ENCODE results near the gene SDCCAG8. TPM values are rescaled to one million over a fixed set of nuclear protein-coding genes. Genes with fewer than 3 reads are reported as not detected.

SDCCAG8 gene
- total and polyA plus RNA-seq, 4 donors: 25.4 to 96.7 (median 48.2) TPM

- 91 to 100% methylated on average over 1 of the region's 1 CpG for WGBS, 2 donors
- H3K9ac ChIP-seq (ENCODE audit: insufficient read depth in 1 of 2, low read length in 2 of 2): no peak overlapping the region
- no peak for ATAC-seq (ENCODE audit: insufficient read depth, low FRiP score)
Measured at GRCh38 chr1:243349128-243349527, 93.3 kb downstream of the SDCCAG8 start.

GRCh38 chr1:243351337-243351736 is 95.5 kb downstream of the SDCCAG8 start:
- ATAC-seq (ENCODE audit: insufficient read depth, low FRiP score) (no peak), DNase-seq (no peak)
- H3K27me3 ChIP-seq (ENCODE audit: control insufficient read depth in 3 of 3, insufficient read depth in 3 of 3, low read length in 2 of 3): no peaks in the 10 kb centered on the region
- H3K27ac ChIP-seq (ENCODE audit: low read depth in 1 of 2, low read length in 1 of 2): no peak overlapping the region
- no peak for TF ChIP-seq CTCF (IDR thresholded peaks at IDR 0.05; ENCODE audit: control extremely low read depth, extremely low read depth)
- H3K4me1 ChIP-seq (ENCODE audit: control insufficient read depth in 5 of 5, insufficient read depth in 5 of 5, low read length in 5 of 5): no peaks in the 10 kb centered on the region
- peaks cover 0 to 8% (median 2%) of the 10 kb centered on the region in 4 donors for H3K36me3 ChIP-seq (ENCODE audit: control insufficient read depth in 4 of 4, insufficient read depth in 4 of 4, low read length in 4 of 4)
- no peaks in the 10 kb centered on the region for H3K9me3 ChIP-seq (ENCODE audit: control insufficient read depth in 4 of 4, insufficient read depth in 3 of 4, low read length in 3 of 4)
- H3K4me3 ChIP-seq: no peak overlapping the region
- WGBS, 2 donors: 91 to 93% methylated on average over 2 of the region's 2 CpGs
- no peak overlapping the region for H3K9ac ChIP-seq (ENCODE audit: insufficient read depth in 1 of 2, low read length in 2 of 2)

More at GRCh38 chr1:243349128-243349527, 93.3 kb downstream of the SDCCAG8 start:
- peaks cover 0 to 8% (median 2%) of the 10 kb centered on the region in 4 donors for H3K36me3 ChIP-seq (ENCODE audit: control insufficient read depth in 4 of 4, insufficient read depth in 4 of 4, low read length in 4 of 4)
- no peaks in the 10 kb centered on the region for H3K27me3 ChIP-seq (ENCODE audit: control insufficient read depth in 3 of 3, insufficient read depth in 3 of 3, low read length in 2 of 3)
- H3K27ac ChIP-seq (ENCODE audit: low read depth in 1 of 2, low read length in 1 of 2): no peak overlapping the region
- no peaks in the 10 kb centered on the region for H3K4me1 ChIP-seq (ENCODE audit: control insufficient read depth in 5 of 5, insufficient read depth in 5 of 5, low read length in 5 of 5)
- no peaks in the 10 kb centered on the region for H3K9me3 ChIP-seq (ENCODE audit: control insufficient read depth in 4 of 4, insufficient read depth in 3 of 4, low read length in 3 of 4)
- H3K4me3 ChIP-seq: no peak overlapping the region
- no peak for DNase-seq
- no peak for TF ChIP-seq CTCF (IDR thresholded peaks at IDR 0.05; ENCODE audit: control extremely low read depth, extremely low read depth)

GRCh38 chr1:243354511-243355153 is 98.8 kb downstream of the SDCCAG8 start:
- no peaks in the 10 kb centered on the region for H3K4me1 ChIP-seq (ENCODE audit: control insufficient read depth in 5 of 5, insufficient read depth in 5 of 5, low read length in 5 of 5)
- WGBS, 2 donors: 27 to 32% methylated on average over 4 of the region's 4 CpGs
- H3K27ac ChIP-seq (ENCODE audit: low read depth in 1 of 2, low read length in 1 of 2): no peak overlapping the region
- H3K36me3 ChIP-seq (ENCODE audit: control insufficient read depth in 4 of 4, insufficient read depth in 4 of 4, low read length in 4 of 4): peaks cover 0 to 8% (median 3%) of the 10 kb centered on the region in 4 donors
- no peak overlapping the region for H3K4me3 ChIP-seq
- no peak overlapping the region for H3K9ac ChIP-seq (ENCODE audit: insufficient read depth in 1 of 2, low read length in 2 of 2)
- no peaks in the 10 kb centered on the region for H3K27me3 ChIP-seq (ENCODE audit: control insufficient read depth in 3 of 3, insufficient read depth in 3 of 3, low read length in 2 of 3)
- ATAC-seq (ENCODE audit: insufficient read depth, low FRiP score) (peak; percentile 47), DNase-seq (peak in 2 of 3 donors; percentile 8 to 23)
- H3K9me3 ChIP-seq (ENCODE audit: control insufficient read depth in 4 of 4, insufficient read depth in 3 of 4, low read length in 3 of 4): no peaks in the 10 kb centered on the region
- TF ChIP-seq CTCF (IDR thresholded peaks at IDR 0.05; ENCODE audit: control extremely low read depth, extremely low read depth): no peak

GRCh38 chr1:243363832-243364231 is 108.0 kb downstream of the SDCCAG8 start:
- H3K4me1 ChIP-seq (ENCODE audit: control insufficient read depth in 5 of 5, insufficient read depth in 5 of 5, low read length in 5 of 5): no peaks in the 10 kb centered on the region

More at GRCh38 chr1:243363832-243364231, 108.0 kb downstream of the SDCCAG8 start:
- H3K9ac ChIP-seq (ENCODE audit: insufficient read depth in 1 of 2, low read length in 2 of 2): no peak overlapping the region
- peaks cover 0 to 5% (median 2%) of the 10 kb centered on the region in 4 donors for H3K36me3 ChIP-seq (ENCODE audit: control insufficient read depth in 4 of 4, insufficient read depth in 4 of 4, low read length in 4 of 4)
- no peak for TF ChIP-seq CTCF (IDR thresholded peaks at IDR 0.05; ENCODE audit: control extremely low read depth, extremely low read depth)
- ATAC-seq (ENCODE audit: insufficient read depth, low FRiP score) (no peak), DNase-seq (no peak)
- no peaks in the 10 kb centered on the region for H3K9me3 ChIP-seq (ENCODE audit: control insufficient read depth in 4 of 4, insufficient read depth in 3 of 4, low read length in 3 of 4)
- H3K4me3 ChIP-seq: no peak overlapping the region
- no peak overlapping the region for H3K27ac ChIP-seq (ENCODE audit: low read depth in 1 of 2, low read length in 1 of 2)
- no peaks in the 10 kb centered on the region for H3K27me3 ChIP-seq (ENCODE audit: control insufficient read depth in 3 of 3, insufficient read depth in 3 of 3, low read length in 2 of 3)
- WGBS, 2 donors: 96 to 98% methylated on average over 1 of the region's 1 CpG
